Measurements from ENCODE around the gene GRB10.

GRB10 gene

DNA sequence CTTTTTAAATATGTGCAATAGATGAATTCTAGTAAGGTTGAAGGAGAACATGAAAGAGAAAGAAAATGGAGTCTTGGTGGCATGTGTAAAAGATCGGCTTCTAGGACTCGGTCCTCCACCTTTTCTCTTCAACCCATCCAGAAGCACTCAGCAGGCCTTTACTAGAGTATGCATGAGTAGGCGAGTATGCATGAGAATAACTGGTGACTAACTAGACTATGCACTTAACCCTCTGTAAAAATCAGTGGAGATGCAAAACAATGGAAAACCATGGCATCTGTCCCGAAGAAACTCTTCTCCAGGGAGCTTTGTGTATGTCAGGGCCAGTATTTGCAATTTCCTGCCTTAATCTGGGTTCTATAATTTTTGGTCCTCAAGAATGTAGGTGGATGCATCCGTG lies 40.0 kb upstream of the GRB10 start:
- TF ChIP-seq, protein P1, sequence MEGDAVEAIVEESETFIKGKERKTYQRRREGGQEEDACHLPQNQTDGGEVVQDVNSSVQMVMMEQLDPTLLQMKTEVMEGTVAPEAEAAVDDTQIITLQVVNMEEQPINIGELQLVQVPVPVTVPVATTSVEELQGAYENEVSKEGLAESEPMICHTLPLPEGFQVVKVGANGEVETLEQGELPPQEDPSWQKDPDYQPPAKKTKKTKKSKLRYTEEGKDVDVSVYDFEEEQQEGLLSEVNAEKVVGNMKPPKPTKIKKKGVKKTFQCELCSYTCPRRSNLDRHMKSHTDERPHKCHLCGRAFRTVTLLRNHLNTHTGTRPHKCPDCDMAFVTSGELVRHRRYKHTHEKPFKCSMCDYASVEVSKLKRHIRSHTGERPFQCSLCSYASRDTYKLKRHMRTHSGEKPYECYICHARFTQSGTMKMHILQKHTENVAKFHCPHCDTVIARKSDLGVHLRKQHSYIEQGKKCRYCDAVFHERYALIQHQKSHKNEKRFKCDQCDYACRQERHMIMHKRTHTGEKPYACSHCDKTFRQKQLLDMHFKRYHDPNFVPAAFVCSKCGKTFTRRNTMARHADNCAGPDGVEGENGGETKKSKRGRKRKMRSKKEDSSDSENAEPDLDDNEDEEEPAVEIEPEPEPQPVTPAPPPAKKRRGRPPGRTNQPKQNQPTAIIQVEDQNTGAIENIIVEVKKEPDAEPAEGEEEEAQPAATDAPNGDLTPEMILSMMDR (IDR thresholded peaks at IDR 0.05; ENCODE audit: low read depth, low read length): no peak
- no peak overlapping the region for H3K4me3 ChIP-seq (ENCODE audit: low read depth, low read length)

DNA sequence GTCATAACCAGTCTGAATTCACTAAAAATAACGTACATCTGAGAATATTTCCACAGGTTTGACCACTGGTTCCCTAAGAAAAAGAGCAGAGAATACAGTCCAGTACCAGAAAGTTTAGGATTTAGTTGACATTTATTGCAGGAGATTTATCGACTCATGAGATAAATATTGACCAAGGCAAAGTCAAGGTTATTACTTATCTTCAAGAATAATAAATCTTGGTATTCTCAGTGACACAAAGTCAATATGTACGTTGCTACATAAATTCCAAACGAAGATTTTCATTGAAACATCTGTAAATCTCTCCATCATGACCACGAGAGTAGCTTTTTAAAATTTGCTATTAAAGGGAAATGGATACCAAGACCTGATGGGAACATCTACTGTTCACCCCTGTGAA lies 39.4 kb upstream of the GRB10 start:
- H3K4me3 ChIP-seq (ENCODE audit: low read depth, low read length): no peak overlapping the region
- TF ChIP-seq, protein P1 (IDR thresholded peaks at IDR 0.05; ENCODE audit: low read depth, low read length): no peak

DNA sequence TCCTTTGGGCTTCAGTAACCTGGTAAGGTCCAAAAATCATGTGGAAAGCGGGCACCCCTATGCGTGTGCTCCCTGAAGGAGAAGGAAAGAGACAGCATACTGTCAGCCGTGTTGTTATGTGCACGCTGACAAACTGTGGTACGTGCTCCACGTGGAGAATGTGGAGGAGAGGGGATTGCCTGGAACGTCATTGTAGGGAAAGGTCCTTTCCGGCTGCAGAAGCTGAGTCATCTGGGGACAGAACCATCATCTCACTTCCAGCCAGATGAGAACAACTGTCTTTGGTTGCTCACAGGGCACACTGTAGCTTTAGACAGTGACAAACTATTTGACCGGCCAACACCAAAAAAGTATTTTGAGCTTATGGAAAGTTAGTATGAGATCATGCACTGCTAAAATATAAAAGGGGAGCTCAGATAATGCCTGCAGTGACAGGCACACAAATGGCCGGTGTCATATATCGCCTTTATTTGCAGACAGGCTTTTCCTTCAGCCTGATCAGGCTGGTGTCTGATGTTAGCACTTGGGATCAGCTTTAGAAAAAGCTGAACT lies 38.8 kb upstream of the GRB10 start:
- H3K4me3 ChIP-seq (ENCODE audit: low read depth, low read length): no peak overlapping the region
- TF ChIP-seq, protein P1 (IDR thresholded peaks at IDR 0.05; ENCODE audit: low read depth, low read length): no peak

DNA sequence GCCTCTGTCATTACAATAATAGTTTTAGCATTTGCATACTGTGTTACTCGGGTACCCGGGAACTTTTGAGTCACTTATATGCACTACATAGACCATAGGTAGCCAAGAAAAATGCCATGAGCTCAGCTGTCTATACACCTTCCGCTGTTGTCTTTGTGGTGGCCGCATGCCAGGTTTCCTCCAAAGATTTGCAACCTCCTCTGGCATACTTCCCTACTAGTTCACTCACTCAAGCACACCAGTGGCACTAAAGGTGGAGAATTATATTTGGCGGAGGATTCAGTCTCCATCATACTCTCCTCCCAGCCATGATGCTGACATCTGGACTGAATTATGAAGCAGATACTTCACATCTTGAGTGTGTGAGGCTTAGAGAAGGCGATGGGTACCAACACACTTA lies 35.6 kb upstream of the GRB10 start:
- TF ChIP-seq, protein P1 (IDR thresholded peaks at IDR 0.05; ENCODE audit: low read depth, low read length): no peak
- no peak overlapping the region for H3K4me3 ChIP-seq (ENCODE audit: low read depth, low read length)

DNA sequence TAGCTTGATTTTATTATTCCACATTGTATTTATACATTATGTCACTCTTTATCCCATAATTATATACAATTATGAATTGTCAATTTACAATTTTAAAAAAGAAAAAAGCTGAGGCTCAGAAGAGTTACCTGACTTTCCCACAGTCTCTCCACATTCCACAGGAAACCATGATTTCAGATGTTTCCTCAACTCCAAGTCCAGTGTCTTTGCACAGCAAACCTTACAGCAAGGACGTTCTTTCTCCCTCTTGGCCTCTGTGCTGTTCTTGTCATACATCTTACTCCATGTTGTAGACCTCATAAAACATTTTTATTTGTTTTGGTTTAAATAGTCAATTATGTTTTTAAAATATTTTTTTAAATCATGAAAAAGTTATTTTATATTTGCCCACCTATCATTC lies 34.9 kb upstream of the GRB10 start:
- H3K4me3 ChIP-seq (ENCODE audit: low read depth, low read length): no peak overlapping the region

DNA sequence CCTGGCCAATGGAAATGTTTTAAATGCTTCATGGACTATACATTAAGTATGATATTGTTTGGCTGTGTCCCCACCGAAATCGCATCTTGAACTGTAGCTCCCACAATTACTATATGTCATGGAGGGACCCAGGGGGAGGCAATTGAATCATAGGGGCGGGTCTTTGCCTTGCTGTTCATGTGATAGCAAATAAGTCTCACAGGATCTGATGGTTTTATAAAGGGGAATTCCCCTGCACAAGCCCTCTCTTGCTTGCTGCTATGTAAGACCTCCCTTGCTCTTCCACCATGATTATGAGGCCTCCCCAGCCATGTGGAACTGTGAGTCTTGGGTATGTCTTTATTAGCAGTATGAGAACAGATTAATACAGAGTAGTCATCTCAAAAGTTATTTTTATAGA lies 32.4 kb upstream of the GRB10 start:
- no peak overlapping the region for H3K4me3 ChIP-seq (ENCODE audit: low read depth, low read length)
- TF ChIP-seq, protein P1 (IDR thresholded peaks at IDR 0.05; ENCODE audit: low read depth, low read length): no peak

More for the DNA sequence above, 34.9 kb upstream of the GRB10 start:
- TF ChIP-seq, protein P1 (IDR thresholded peaks at IDR 0.05; ENCODE audit: low read depth, low read length): no peak

DNA sequence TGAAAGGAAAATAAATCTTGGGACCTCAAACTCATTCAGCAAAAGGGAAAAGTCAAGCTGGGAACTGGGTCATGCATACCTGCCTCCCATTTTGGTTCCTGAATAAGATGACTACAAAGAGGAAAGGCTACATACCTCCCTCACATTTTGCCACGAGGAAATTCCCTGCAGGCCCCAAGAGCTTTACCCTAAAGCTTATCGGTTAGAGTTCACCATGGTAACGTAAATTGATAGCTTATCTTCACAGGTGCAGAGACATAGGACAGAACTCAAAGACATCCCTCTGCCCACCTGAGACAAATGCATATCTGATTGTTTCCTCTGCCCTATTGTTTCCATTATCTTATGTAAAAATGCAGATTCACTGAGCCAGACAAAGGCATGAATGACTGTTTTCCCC lies 31.5 kb upstream of the GRB10 start:
- TF ChIP-seq, protein P1 (IDR thresholded peaks at IDR 0.05; ENCODE audit: low read depth, low read length): no peak
- no peak overlapping the region for H3K4me3 ChIP-seq (ENCODE audit: low read depth, low read length)

Measured in WI38 (cell line).